Airway epithelial cell (primary cell): ENCODE data around the gene GNAO1. TPM values are rescaled to one million over a fixed set of nuclear protein-coding genes. Genes with fewer than 3 reads are reported as not detected.

Experiments used
- total RNA-seq: library from RNA; depleted of rRNA; stranded (reverse); fragments of >200 nt; gene quantifications from 2 replicates; pipeline ENCODE4 v1.2.3, GENCODE V29; 2015

Gene GNAO1
- total RNA-seq: 0.09 and 0.78 TPM in 2 replicates

GRCh38 chr16:56191156-56191815, at the start of gene GNAO1:
TSS of gene GNAO1 (plus strand) at chr16:56191489. CDS start at chr16:56192236, 747 bp downstream.

Other genes with a start within 250 kb of the GNAO1 start
- 107 and 112 TPM in 2 replicates for gene AMFR, start 234.1 kb downstream of the GNAO1 start, total RNA-seq